DMS153 (cell line): ENCODE results near the gene VPS37C.
"Not testable (repeated sequence)": the region's sequence is repeated elsewhere in the genome, so short reads cannot be mapped to it uniquely, and the experiment has no call there.

Source experiments
- DNase-seq: peaks from one replicate; lab custom pipeline; 2025; lab: John Stamatoyannopoulos, UW

The VPS37C gene

GRCh38 chr11:61094167-61094566, 67.1 kb downstream of the VPS37C start:
- not testable (repeated sequence) for DNase-seq

GRCh38 chr11:61092908-61093763, 68.1 kb downstream of the VPS37C start:
- DNase-seq: no peak

DNA sequence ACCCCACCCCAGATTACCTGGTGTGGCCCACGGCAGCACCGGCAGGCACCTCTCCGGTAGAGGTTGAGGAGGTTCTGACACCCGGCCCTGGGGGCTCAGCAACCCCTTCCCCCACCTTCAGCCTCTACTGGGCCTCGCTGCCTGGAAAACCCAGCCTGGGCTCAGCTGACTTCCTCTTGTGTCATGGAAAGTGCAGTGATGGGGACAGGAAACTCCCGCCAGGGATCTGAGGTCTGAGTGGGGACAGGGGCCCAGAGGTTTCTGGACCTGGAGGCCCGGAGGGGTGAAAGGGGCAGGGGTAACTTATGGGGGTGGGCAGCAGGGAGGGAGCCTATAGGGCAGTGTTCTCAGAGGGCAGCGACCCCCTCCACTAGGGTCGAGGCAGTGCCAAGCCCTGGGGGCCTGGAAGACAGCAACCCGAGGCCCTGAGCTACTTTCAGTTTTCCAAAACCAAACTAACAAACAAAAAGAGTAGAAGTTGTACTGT, 68.9 kb downstream of the VPS37C start:
- DNase-seq: no peak

- DNase-seq: no peak
Observed at GRCh38 chr11:61091373-61092279, 69.6 kb downstream of the VPS37C start.

DNA sequence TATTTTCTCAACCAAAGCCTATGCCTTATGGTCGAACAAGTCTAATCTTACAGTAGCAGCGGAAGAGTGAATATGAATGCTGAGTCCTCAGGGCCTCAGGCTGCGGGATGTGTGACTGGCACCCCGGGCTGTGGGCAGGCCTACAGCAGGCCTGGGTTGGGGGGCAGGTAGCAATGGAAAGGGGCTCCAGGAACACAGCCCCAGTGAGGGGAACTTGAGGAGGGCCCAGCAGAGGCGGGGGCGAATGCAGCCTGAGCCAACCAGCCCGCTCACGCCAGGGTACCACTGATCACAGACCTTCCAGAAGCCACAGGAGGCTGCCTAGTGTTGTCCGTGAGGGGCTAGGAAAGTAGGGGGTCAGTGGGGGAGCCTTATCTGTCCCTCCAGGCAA, 70.2 kb downstream of the VPS37C start:
- no peak for DNase-seq

DNA sequence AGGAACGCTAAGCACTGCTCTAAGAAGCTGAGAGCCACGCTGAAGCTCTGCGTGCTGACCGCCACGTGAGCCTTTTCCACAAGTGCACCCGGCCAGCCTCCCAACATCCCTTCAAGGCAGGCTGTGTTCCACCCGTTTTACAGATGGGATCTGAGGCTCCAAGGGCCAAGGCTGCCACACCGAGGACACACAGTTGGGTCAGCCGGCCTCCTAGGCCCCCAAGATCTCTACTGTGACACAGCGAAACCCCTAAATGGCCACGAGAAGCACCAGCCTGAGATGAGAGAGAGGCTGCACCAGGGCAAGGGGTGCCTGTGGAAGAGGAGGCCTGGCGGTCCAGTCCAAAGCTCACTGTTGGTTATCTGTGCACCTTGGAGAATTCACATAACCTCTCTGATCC, 70.7 kb downstream of the VPS37C start:
- no peak for DNase-seq

DNA sequence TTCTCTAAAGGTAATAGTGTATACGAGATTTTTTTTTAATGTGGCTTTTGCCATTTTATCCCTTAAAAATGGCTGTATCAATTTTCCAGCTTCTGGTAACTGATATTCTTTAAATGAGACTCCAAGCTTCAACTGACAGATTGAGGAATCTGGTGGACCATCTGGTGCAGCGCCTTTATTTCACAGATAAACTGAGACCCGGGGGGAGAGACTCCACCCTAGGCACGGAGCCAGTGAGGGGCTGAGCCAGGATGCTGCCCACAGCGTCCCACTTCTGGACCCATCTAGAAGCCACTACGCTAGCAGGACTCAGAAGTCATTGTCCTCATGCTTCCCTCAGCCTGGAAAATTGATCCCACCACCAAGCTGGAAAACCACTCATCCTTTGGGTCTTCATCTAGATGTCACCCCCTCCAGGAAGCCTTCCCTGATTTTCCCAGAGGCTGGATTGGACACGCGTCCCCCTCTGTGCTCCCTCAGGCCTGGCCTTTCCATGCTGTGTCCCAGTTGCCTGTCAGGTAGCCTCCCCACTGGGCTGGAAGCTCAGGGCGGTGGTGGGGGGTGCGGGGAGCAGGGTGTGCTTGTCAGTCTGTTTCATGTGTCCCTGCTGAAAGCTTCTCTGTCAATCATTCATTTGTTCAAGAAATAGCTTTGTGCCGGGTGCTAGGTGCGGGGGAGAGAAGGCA, 71.3 kb downstream of the VPS37C start:
- DNase-seq: no peak

DNA sequence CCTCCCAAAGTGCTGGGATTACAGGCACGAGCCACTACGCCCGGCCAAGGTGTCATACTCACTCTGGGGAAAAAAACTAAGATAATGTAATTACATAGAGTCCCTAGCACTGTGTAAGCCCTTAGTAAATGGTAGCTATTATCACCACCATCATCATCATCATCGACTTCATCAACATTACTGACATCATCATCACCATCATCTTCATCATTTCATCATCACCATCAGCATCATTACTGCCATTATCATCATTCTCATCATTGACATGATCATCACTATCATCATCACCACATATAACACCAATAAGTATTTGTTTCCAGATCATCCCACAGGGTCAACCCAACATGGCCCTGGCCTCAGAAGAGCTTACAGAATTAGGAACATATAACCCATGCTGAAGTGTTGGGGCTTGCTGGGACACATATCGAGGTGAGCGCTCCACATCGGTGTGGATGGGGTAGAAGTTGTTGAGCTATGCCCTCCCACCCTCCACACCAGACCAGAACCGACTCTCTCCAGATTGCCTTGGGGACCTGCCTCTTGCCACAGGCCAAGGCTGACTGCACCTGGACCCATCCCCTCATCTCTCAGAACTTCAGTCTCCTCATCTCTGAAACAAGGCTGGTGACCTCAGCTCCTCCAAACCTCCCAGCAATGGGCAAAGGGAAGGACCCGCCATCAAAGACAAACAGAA, 73.7 kb downstream of the VPS37C start:
- DNase-seq: no peak

- DNase-seq: no peak
Observed at GRCh38 chr11:61083601-61084147, 77.6 kb downstream of the VPS37C start.

GRCh38 chr11:61082931-61083531, 78.2 kb downstream of the VPS37C start:
- no peak for DNase-seq

DNA sequence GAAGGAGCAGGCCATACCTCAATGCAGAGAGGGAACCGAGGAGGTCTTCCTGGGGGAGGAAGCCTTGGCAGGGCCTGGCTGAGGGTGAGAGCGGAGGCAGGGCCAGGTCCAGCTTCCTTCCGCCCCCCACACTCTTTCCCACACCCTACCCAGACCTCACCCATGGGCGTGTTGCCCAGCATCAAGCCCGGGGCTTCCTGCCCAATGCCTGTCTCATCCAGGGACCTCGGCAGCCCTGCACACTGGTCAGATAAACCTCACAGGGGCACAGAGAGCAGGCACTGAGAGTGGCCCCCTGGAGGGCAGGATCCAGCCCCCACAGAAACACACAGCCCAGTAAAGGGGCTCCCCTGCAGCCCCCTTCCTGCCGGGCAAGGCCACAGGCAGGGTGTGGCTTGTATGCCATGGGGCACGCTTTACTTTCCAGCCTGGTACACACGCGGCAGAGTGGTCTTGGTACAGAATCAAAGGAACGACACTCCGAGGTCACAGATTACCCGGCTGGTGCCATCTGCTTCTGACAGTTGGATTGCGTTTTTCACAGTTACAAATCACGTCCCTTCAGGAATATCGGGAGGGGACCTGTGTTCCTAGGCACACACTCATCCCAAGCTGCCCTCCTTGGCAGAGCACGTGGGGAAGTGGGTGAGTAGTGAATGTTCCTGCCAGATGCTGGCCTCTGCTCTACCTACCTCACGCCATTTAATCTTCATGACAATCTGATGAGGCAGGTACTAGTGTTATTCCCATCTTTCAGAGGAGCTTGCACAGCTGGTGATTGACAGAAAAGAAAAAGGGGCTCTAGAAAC, 79.0 kb downstream of the VPS37C start:
- no peak for DNase-seq

DNA sequence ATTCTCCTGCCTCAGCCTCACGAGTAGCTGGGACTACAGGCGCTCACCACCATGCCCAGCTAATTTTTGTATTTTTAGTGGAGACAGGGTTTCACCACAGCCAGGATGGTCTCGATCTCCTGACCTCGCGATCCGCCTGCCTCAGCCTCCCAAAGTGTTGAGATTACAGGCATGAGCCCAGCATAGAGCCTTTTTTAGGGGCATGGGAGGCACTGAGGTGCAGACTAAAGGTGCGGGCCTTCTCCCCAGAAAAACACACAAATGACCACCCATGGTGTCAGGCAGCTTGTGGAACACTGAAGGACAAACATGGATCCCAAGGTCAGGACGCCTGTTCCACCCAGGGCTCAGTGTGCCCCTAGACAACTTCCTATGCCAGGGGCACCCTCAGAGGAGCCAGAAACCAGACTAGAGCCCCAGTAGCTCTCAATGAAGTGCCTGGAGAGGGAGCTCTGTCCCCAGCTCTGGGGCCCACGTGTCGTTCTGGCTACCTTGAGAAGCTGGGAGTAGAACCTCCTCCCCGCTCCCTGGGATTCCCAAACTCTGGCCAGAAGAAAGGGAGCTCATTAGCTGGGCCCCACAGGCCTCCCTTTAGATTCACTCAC, 80.1 kb downstream of the VPS37C start:
- no peak for DNase-seq

- no peak for DNase-seq
Observed at GRCh38 chr11:61080526-61080925, 80.7 kb downstream of the VPS37C start.
